Upper lobe of left lung (tissue), 6 donors: ENCODE data around the gene SLC38A11. TPM values are rescaled to one million over a fixed set of nuclear protein-coding genes. Genes with fewer than 3 reads are reported as not detected.

Experiments
- ATAC-seq, 2 donors: fragments of 200-7000 bp; cut with Tn5 transposase; one replicate each; pipeline ENCODE4 v1.9.1; 2022; ENCODE audit warnings: mild to moderate bottlenecking in 2 of 2, moderate library complexity in 2 of 2; ENCODE audit not compliant: low FRiP score in 2 of 2
- DNase-seq, 2 donors: peaks; one replicate each; pipeline ENCODE4 v3.0.0-alpha.2; 2019 to 2020
- H3K27ac ChIP-seq, 4 donors: fragments of 200-600 bp; sonication (generic); one replicate each; pipeline ENCODE4 v1.5.1; 2016 to 2019
- H3K27me3 ChIP-seq, 4 donors: fragments of 200-600 bp; sonication (generic); one replicate each; pipeline ENCODE4 v1.5.1; 2017 to 2019
- H3K36me3 ChIP-seq, 4 donors: fragments of 200-600 bp; sonication (generic); one replicate each; pipeline ENCODE4 v1.5.1; 2016 to 2019
- H3K4me1 ChIP-seq, 4 donors: fragments of 200-600 bp; sonication (generic); one replicate each; pipeline ENCODE4 v1.5.1; 2018 to 2019
- H3K4me3 ChIP-seq, 4 donors: fragments of 200-600 bp; sonication (generic); one replicate each; pipeline ENCODE4 v1.5.1; 2017 to 2019; ENCODE audit warnings: mild to moderate bottlenecking in 2 of 4, moderate library complexity in 1 of 4
- H3K9me3 ChIP-seq, 4 donors: fragments of 200-600 bp; sonication (generic); one replicate each; pipeline ENCODE4 v1.5.1; 2018 to 2019
- EP300 ChIP-seq, 4 donors: sonication (generic); formaldehyde crosslinking; IDR thresholded peaks; one replicate each; pipeline ENCODE4 v1.5.1; 2017; ENCODE audit warnings: antibody characterized with exemption in 4 of 4, control low read depth in 2 of 4
- POLR2A ChIP-seq, 4 donors: fragments of 450-650 bp; IDR thresholded peaks; one replicate each; pipeline ENCODE4 v1.5.1; 2016 to 2017; ENCODE audit warnings: antibody characterized with exemption in 4 of 4, mild to moderate bottlenecking in 2 of 4
- POLR2AphosphoS5 ChIP-seq, 2 donors: sonication (generic); formaldehyde crosslinking; IDR thresholded peaks; one replicate each; pipeline ENCODE4 v1.5.1; 2017; ENCODE audit warnings: antibody characterized with exemption in 2 of 2
- WGBS, 2 donors: methylation state at CpG; one replicate each; pipeline ENCODE4 v1.1.5; 2017 to 2018; 5-methylcytosine and 5-hydroxymethylcytosine counted together
- small RNA-seq, 4 donors: library from RNA; depleted of rRNA; stranded (forward); fragments of <200 nt; gene quantifications; one replicate each; pipeline ENCODE3, GENCODE V24; 2016
- total RNA-seq, 6 donors: library from RNA; depleted of rRNA in 4 of 6; stranded (reverse); fragments of >200 nt in 4 of 6; gene quantifications; one replicate each; pipeline versions ENCODE4 v1.1.0 to v1.2.1, GENCODE V29; 2016 to 2021
- TF ChIP-seq, protein P1 (sequence below), 6 experiments: fragments of 450-650 bp in 4 of 6; fragments of 200-600 bp in 2 of 6; sonication (generic) in 2 of 6; IDR thresholded peaks; one replicate each; pipeline ENCODE4 v1.5.1; 2016 to 2019; ENCODE audit warnings: antibody characterized with exemption in 6 of 6
- donor health status: DM: no; HTN: no; CAD: no; lungs with moderate emphysema.
- donor health status: DM: no; HTN: yes; CAD: no; lungs with severe emphysema.

SLC38A11 gene
- total RNA-seq, 6 donors from 2014 or later = 0.17 to 0.40 (median 0.30) TPM; not detected in 2

DNA sequence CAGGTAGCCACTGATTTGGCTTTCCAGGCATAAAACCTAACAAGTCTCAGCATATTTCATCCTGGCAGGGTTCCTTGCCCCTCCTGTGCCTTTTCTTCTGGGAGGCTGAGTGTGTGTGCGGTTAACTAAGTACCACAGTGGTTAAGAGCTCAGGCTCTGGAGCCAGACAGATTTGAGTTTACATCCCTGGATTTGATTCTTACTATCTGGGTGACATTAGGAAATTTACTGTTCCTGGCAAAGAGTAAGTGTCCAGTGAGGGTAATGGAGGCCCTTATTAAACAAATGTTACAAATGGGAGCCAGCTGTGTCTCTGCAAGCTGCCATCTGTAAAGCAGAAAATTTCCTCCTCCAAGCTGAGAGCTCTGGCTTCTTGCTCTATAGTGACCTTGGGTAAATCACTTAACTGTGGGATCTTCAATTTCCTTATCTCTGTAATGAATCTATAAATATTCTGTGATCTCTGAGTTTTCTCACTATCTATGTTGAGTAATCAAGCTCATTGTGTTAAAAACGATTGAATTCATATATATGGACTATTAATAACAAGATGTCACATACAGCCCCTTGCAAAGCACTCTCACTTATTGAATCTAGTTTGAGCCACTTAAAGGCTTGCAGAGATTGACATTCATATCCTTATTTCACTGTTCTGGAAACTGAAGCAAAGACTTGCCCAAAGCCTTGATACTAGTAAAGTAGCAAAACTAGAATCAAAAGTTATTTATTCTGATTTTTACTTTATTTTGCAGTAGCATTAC, 107.2 kb downstream of the SLC38A11 start:
- H3K27ac ChIP-seq = no peak overlapping the region
- no peak overlapping the region for H3K4me3 ChIP-seq
- no peaks in the 10 kb centered on the region for H3K9me3 ChIP-seq
- peaks cover 0 to 11% (median 2%) of the 10 kb centered on the region in 4 donors for H3K4me1 ChIP-seq
- TF ChIP-seq, protein P1, sequence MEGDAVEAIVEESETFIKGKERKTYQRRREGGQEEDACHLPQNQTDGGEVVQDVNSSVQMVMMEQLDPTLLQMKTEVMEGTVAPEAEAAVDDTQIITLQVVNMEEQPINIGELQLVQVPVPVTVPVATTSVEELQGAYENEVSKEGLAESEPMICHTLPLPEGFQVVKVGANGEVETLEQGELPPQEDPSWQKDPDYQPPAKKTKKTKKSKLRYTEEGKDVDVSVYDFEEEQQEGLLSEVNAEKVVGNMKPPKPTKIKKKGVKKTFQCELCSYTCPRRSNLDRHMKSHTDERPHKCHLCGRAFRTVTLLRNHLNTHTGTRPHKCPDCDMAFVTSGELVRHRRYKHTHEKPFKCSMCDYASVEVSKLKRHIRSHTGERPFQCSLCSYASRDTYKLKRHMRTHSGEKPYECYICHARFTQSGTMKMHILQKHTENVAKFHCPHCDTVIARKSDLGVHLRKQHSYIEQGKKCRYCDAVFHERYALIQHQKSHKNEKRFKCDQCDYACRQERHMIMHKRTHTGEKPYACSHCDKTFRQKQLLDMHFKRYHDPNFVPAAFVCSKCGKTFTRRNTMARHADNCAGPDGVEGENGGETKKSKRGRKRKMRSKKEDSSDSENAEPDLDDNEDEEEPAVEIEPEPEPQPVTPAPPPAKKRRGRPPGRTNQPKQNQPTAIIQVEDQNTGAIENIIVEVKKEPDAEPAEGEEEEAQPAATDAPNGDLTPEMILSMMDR (IDR thresholded peaks at IDR 0.05) = no peak
- no peak for TF ChIP-seq EP300 (IDR thresholded peaks at IDR 0.05)
- ATAC-seq (no peak), DNase-seq (no peak)
- H3K27me3 ChIP-seq = no peaks in the 10 kb centered on the region
- 63 to 68% methylated on average over 2 of the region's 2 CpGs for WGBS, 2 donors
- H3K36me3 ChIP-seq = no peaks in the 10 kb centered on the region

DNA sequence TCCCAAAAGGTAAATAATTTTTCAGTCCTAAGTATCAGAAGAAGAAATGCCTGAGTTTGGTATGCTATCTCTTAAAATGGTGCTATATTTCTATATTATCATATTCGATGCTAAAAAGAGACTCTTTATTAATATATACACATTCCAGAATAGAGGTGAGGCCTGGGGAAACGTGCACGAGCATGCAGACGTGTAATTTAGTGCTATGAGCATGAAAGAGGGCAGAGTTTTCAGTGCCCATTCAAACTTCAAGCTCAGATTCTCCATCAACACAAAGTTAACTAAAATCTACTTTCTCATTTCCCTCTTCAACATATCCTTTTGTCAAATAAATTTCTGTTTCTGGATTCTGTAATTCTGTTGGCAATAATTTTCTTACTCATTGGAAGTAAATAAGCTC, 108.0 kb downstream of the SLC38A11 start:
- TF ChIP-seq POLR2AphosphoS5 (IDR thresholded peaks at IDR 0.05) (no peak), EP300 (IDR thresholded peaks at IDR 0.05) (no peak), POLR2A (IDR thresholded peaks at IDR 0.05) (no peak)
- TF ChIP-seq, protein P1 (IDR thresholded peaks at IDR 0.05) = no peak
- no peak overlapping the region for H3K27ac ChIP-seq
- ATAC-seq = no peak

DNA sequence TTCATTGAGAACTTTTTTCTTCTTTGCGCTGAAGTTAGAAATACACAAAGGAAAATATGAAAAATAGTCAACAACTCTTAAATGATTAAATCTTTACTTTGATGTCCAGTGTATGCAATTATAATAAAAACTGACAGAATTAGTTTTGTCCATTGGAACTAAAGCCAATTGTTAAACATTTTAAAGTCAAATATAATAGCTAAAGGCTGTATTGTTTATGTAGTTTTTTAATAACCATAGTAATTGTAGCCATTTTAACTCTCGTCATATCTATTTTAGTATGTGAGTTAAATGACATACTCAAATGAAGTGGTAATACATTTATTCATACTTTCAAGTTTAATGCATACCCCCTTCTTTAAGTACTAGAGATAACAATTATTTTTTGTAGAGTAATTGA, 109.0 kb downstream of the SLC38A11 start:
- H3K4me3 ChIP-seq = no peak overlapping the region
- peaks cover 6 to 21% (median 8%) of the 10 kb centered on the region in 4 donors for H3K4me1 ChIP-seq

More for the DNA sequence above, 108.0 kb downstream of the SLC38A11 start:
- no peak overlapping the region for H3K4me3 ChIP-seq
- no peaks in the 10 kb centered on the region for H3K9me3 ChIP-seq
- no peaks in the 10 kb centered on the region for H3K36me3 ChIP-seq
- DNase-seq = no peak
- WGBS, 2 donors = 83 to 89% methylated on average over 4 of the region's 4 CpGs
- H3K27me3 ChIP-seq = no peaks in the 10 kb centered on the region
- H3K4me1 ChIP-seq = peaks cover 6 to 20% (median 6%) of the 10 kb centered on the region in 4 donors

More for the DNA sequence above, 109.0 kb downstream of the SLC38A11 start:
- ATAC-seq (no peak), DNase-seq (no peak)
- TF ChIP-seq POLR2AphosphoS5 (IDR thresholded peaks at IDR 0.05) (no peak), POLR2A (IDR thresholded peaks at IDR 0.05) (no peak), EP300 (IDR thresholded peaks at IDR 0.05) (no peak)
- TF ChIP-seq, protein P1 (IDR thresholded peaks at IDR 0.05) = no peak
- no peaks in the 10 kb centered on the region for H3K36me3 ChIP-seq
- H3K27me3 ChIP-seq = no peaks in the 10 kb centered on the region
- WGBS, 2 donors = 91 to 93% methylated on average over 2 of the region's 2 CpGs
- H3K9me3 ChIP-seq = no peaks in the 10 kb centered on the region
- H3K27ac ChIP-seq = no peak overlapping the region

Small RNA genes within 50 kb of the gene (small RNA-seq; reads per million reads assigned to genes)
- gene RNA5SP110 = 0 reads per million in 4 donors
- 0 to 0.11 (median 0) reads per million in 4 donors for gene RNA5SP111

Other genes with a start within 250 kb of the SLC38A11 start
- 100 to 1,000 TPM in 2 of 6 donors, 10 to 100 TPM in 4; 64.3 to 128 (median 90.1) TPM for gene COBLL1, start 113.7 kb downstream of the SLC38A11 start, total RNA-seq
- 1 to 10 TPM in 3 of 6 donors, under 1 TPM in 3; under 0.01 to 7.3 (median 0.78) TPM for gene SCN3A, start 248.5 kb upstream of the SLC38A11 start, total RNA-seq